Measurements from ENCODE around the gene AP5Z1. TPM values are rescaled to one million over a fixed set of nuclear protein-coding genes. Genes with fewer than 3 reads are reported as not detected.
"Not testable (repeated sequence)": the region's sequence is repeated elsewhere in the genome, so short reads cannot be mapped to it uniquely, and the experiment has no call there.

AP5Z1 gene
- total RNA-seq, 2 experiments from 2014 or later, result 43.1 to 47.1 TPM

DNA sequence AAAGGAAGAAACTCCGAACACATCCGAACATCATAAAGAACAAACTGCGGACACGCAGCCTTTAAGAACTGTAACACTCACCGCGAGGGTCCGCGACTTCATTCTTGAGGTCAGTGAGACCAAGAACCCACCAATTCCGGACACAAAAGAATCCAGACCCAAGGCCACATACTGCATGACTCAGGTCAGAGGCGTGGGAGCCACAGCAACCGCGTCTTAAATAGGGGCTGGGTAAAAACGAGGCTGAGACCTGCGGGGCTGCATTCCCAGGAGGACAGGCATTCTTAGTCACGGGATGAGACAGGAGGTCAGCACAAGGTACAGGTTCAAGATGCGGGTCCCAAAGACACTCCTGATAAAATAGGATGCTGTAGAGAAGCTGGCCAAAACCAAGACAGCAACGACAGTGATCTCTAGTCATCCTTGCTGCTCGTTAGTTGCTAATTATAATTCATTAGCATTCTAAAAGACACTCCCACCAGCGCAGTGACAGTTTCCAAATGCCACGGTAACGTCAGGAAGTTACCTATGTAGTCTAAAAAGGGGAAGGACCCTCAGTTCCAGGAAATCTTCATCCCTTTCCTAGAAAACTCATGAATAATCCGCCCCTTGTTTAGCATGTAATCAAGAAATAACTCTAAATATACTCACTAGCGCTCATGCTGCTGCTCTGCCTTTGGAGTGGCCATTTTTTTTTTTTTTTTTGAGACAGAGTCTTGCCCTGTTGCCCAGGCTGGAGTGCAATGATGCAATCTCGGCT, 19.3 kb downstream of the AP5Z1 start:
- no peak overlapping the region for H3K4me3 Mint-ChIP-seq
- H3K27ac Mint-ChIP-seq, result peak overlapping the region; percentile 49
- no peaks in the 10 kb centered on the region for H3K9me3 Mint-ChIP-seq
- peaks cover 5% of the 10 kb centered on the region for H3K27me3 Mint-ChIP-seq
- H3K4me1 Mint-ChIP-seq, result peaks cover 14% of the 10 kb centered on the region
- no peak for DNase-seq
- peaks cover 18% of the 10 kb centered on the region for H3K36me3 Mint-ChIP-seq

GRCh38 chr7:4796453-4796852, 21.0 kb downstream of the AP5Z1 start:
- peaks cover 5% of the 10 kb centered on the region for H3K27me3 Mint-ChIP-seq
- no peak overlapping the region for H3K4me3 Mint-ChIP-seq
- H3K27ac Mint-ChIP-seq, result no peak overlapping the region
- H3K9me3 Mint-ChIP-seq, result no peaks in the 10 kb centered on the region
- H3K4me1 Mint-ChIP-seq, result peaks cover 13% of the 10 kb centered on the region
- DNase-seq, result no peak
- H3K36me3 Mint-ChIP-seq, result peaks cover 13% of the 10 kb centered on the region

DNA sequence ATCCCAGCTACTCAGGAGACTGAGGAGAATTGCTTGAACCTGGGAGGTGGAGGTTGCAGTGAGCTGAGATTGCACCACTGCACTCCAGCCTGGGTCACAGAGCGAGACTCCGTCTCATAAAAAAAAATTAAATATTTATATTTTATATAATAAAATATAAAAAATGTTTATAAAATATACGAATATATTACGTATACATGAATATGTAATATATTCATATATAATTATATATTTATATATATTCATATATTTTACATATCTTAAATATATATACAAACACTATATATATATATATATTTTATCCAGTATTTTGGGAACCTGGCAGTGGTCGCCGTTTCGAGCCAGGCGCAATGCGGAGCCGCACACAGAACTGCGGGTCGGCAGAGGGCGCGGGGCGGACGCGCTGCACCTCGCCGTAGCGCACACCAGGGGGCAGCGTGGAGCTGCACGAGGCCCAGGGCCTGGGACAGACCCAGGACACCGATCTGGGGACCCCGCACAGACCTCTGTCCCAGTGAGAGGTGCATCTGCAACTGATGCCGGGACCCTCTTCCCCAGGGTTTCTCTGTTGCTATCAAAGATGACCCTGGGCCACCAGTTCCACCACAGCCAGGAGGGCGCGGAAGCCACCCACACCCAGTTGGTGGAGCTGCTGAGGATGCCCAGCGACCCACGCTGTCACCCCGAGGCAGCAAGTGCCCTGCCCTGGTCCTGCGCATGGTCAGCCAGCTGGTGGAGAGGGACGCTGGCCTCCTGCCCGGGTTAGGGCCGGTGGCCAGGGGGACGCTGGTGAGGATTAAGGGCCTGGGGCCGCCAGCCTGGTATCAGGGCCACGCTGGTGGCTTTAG, 22.7 kb downstream of the AP5Z1 start:
- Mint-ChIP-seq H3K9me3 (no peaks in the 10 kb centered on the region), H3K4me1 (peaks cover 11% of the 10 kb centered on the region), H3K4me3 (no peak overlapping the region), H3K27ac (no peak overlapping the region), H3K36me3 (peaks cover 8% of the 10 kb centered on the region), H3K27me3 (peaks cover 5% of the 10 kb centered on the region)
- DNase-seq, result peak; percentile 74

- Mint-ChIP-seq H3K4me3 (no peak overlapping the region), H3K27me3 (peaks cover 5% of the 10 kb centered on the region), H3K36me3 (peaks cover 8% of the 10 kb centered on the region), H3K27ac (no peak overlapping the region), H3K4me1 (peaks cover 11% of the 10 kb centered on the region), H3K9me3 (no peaks in the 10 kb centered on the region)
- DNase-seq, result no peak
Measured at GRCh38 chr7:4798706-4799235, 23.3 kb downstream of the AP5Z1 start.

GRCh38 chr7:4799508-4800268, 24.3 kb downstream of the AP5Z1 start:
- H3K27ac Mint-ChIP-seq, result no peak overlapping the region
- H3K36me3 Mint-ChIP-seq, result peaks cover under 1% of the 10 kb centered on the region
- DNase-seq, result no peak
- H3K27me3 Mint-ChIP-seq, result no peaks in the 10 kb centered on the region
- H3K4me3 Mint-ChIP-seq, result no peak overlapping the region
- peaks cover 3% of the 10 kb centered on the region for H3K4me1 Mint-ChIP-seq
- no peaks in the 10 kb centered on the region for H3K9me3 Mint-ChIP-seq

GRCh38 chr7:4800487-4800886, 25.1 kb downstream of the AP5Z1 start:
- H3K27me3 Mint-ChIP-seq, result no peaks in the 10 kb centered on the region
- H3K27ac Mint-ChIP-seq, result no peak overlapping the region
- DNase-seq, result no peak
- no peaks in the 10 kb centered on the region for H3K4me1 Mint-ChIP-seq
- no peak overlapping the region for H3K4me3 Mint-ChIP-seq
- H3K36me3 Mint-ChIP-seq, result no peaks in the 10 kb centered on the region
- H3K9me3 Mint-ChIP-seq, result no peaks in the 10 kb centered on the region

DNA sequence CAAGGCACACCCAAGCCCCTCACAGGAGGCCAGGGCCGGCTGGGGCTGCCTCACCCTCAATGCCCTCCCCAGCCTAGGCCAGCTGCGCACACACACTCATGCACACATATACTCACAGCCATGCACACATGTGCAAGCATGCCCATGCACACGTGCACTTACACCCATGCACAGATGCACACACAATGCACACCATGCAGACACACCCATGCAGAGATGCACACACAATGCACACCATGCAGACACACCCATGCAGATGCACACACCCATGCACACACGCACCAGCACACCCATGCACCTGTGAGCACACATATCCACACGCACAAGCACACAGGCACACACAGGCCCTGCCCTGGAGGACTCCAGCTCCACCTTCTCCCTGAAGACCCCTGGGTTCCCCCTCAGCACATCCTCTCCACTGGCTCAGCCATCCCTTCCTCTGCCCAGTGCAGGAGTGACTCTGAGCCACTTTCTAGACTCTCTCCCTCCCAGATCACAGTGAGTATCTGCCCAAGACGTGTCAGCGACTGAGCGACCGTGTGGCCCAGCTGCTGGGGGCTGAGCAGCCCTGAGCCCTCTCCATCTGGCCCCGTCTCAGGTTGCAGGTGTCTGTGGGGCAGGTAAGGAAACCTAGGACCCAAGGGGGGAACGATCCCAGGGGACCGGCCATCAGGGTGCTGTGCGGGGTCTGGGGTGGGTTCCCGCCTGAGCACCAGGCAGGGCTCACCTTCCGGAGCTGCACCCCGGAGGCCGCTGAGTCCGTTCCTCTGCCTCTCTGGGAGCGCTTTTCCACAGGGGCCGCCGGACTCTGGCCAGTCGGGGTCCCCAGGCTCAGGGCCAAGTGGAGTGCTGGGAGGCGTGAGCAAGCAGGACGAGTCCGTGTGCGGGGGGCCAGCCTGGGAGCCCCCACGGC, 25.8 kb downstream of the AP5Z1 start:
- Mint-ChIP-seq H3K27me3 (no peaks in the 10 kb centered on the region), H3K9me3 (no peaks in the 10 kb centered on the region), H3K27ac (no peak overlapping the region), H3K36me3 (no peaks in the 10 kb centered on the region), H3K4me1 (no peaks in the 10 kb centered on the region), H3K4me3 (no peak overlapping the region)
- no peak for DNase-seq

DNA sequence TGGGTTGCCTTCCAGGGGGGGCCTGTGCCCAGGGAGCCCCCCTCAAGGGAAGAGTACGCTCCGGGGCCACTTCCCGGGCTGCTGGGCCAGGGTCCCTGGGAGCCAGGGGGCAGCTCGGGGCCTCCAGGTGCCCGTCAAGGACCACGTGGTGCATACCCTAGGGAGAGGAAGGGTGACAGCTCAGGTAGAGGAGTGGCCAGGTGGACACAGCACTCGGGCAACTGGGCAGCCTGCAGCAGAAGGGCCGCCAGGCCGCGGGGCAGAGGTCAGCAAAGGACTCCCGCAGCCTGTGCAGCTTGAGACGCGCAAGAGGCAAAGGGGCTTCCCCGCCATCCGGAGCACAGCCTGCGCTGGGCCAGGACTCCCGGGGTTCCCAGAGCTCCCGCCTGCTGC, 26.4 kb downstream of the AP5Z1 start:
- no peaks in the 10 kb centered on the region for H3K36me3 Mint-ChIP-seq
- H3K27ac Mint-ChIP-seq, result no peak overlapping the region

DNA sequence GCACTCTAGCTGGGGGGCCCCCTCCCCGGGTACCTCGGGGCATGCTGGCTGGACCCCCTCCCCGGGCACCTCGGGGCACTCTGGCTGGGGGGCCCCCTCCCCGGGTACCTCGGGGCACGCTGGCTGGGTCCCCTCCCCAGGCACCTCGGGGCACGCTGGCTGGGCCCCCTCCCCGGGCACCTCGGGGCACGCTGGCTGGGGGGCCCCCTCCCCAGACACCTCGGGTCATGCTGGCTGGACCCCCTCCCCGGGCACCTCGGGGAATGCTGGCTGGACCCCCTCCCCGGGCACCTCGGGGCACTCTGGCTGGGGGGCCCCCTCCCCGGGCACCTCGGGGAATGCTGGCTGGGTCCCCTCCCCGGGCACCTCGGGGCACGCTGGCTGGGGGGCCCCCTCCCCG, 27.2 kb downstream of the AP5Z1 start:
- H3K9me3 Mint-ChIP-seq, H3K36me3 Mint-ChIP-seq, H3K4me3 Mint-ChIP-seq, H3K27ac Mint-ChIP-seq, DNase-seq, H3K27me3 Mint-ChIP-seq, H3K4me1 Mint-ChIP-seq: not testable (repeated sequence)

More for the DNA sequence above, 26.4 kb downstream of the AP5Z1 start:
- Mint-ChIP-seq H3K4me3 (no peak overlapping the region), H3K4me1 (no peaks in the 10 kb centered on the region), H3K27me3 (no peaks in the 10 kb centered on the region), H3K9me3 (no peaks in the 10 kb centered on the region)
- DNase-seq, result no peak

DNA sequence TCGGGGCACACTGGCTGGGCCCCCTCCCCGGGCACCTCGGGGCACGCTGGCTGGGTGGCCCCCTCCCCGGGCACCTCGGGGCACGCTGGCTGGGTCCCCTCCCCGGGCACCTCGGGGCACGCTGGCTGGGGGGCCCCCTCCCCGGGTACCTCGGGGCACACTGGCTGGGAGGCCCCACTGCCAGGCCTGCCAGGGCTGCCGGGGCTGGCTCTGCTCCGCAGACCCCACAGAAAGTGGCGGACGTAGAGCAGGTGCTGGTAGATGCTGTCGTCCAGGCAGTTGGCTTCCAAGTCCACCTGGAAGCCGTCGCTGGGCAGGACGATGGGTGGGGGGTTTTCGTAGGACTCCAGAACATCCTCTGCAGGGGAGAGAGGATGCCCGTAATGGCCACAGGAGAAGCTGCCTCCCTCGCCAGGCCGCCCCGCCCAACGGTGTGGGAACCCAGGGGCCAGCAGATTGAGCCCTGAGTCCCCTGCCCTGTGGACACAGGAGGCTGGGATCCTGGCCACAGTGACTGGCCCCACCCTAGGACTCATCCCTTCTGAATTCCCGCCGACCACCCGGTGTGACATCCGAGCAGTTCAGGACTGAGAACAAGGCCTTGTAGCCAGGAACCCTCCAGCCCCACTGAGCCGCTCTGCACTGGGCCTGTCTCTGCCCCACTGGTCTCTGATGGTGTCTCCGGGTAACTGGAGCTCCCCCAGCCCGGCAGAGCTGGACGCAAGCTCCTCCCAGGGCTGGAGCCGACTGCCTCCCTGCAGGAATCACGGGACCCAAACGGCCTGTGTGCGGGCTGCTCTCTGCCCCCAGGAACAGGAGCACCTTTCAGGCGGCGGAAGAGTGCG, 28.2 kb downstream of the AP5Z1 start:
- Mint-ChIP-seq H3K27me3 (peaks cover 9% of the 10 kb centered on the region), H3K4me3 (no peak overlapping the region), H3K36me3 (no peaks in the 10 kb centered on the region), H3K9me3 (no peaks in the 10 kb centered on the region), H3K4me1 (no peaks in the 10 kb centered on the region), H3K27ac (no peak overlapping the region)
- DNase-seq, result no peak

- Mint-ChIP-seq H3K27ac (no peak overlapping the region), H3K27me3 (peaks cover 14% of the 10 kb centered on the region), H3K4me1 (peaks cover 6% of the 10 kb centered on the region), H3K36me3 (no peaks in the 10 kb centered on the region), H3K4me3 (no peak overlapping the region), H3K9me3 (no peaks in the 10 kb centered on the region)
- DNase-seq, result no peak
Measured at GRCh38 chr7:4805110-4805983, 29.9 kb downstream of the AP5Z1 start.

- H3K4me3 Mint-ChIP-seq, result no peak overlapping the region
- no peaks in the 10 kb centered on the region for H3K9me3 Mint-ChIP-seq
- DNase-seq, result no peak
- peaks cover 6% of the 10 kb centered on the region for H3K4me1 Mint-ChIP-seq
- peaks cover 14% of the 10 kb centered on the region for H3K27me3 Mint-ChIP-seq
- H3K36me3 Mint-ChIP-seq, result no peaks in the 10 kb centered on the region
- H3K27ac Mint-ChIP-seq, result no peak overlapping the region
Measured at GRCh38 chr7:4805984-4806300, 30.5 kb downstream of the AP5Z1 start.
